ENCODE data around the gene TNN. TPM values are rescaled to one million over a fixed set of nuclear protein-coding genes. Genes with fewer than 3 reads are reported as not detected.

The TNN gene
- total RNA-seq, 4 donors from 2014 or later = 0.16 to 2.2 (median 0.63) TPM

- TF ChIP-seq POLR2A (IDR thresholded peaks at IDR 0.05) (no peak), EP300 (IDR thresholded peaks at IDR 0.05) (no peak), POLR2AphosphoS5 (IDR thresholded peaks at IDR 0.05) (no peak), CTCF (IDR thresholded peaks at IDR 0.05) (no peak)
- no peaks in the 10 kb centered on the region for H3K9me3 ChIP-seq
- H3K4me3 ChIP-seq = no peak overlapping the region
- 96% methylated on average over 14 of the region's 32 CpGs for WGBS
- no peak for DNase-seq (ENCODE audit: low spot score in 2 of 2)
- no peaks in the 10 kb centered on the region for H3K36me3 ChIP-seq
- no peaks in the 10 kb centered on the region for H3K4me1 ChIP-seq
- H3K27me3 ChIP-seq = peaks cover 23% of the 10 kb centered on the region
- H3K27ac ChIP-seq = no peak overlapping the region
Observed at GRCh38 chr1:175045519-175045918, 22.1 kb upstream of the TNN start.

- Histone ChIP-seq H3K9me3 (no peaks in the 10 kb centered on the region), H3K4me1 (no peaks in the 10 kb centered on the region), H3K4me3 (no peak overlapping the region), H3K27me3 (peaks cover 11% of the 10 kb centered on the region), H3K27ac (no peak overlapping the region), H3K36me3 (no peaks in the 10 kb centered on the region)
- TF ChIP-seq POLR2AphosphoS5 (IDR thresholded peaks at IDR 0.05) = no peak
- no peak for TF ChIP-seq EP300 (IDR thresholded peaks at IDR 0.05)
- no peak for TF ChIP-seq POLR2A (IDR thresholded peaks at IDR 0.05)
- no peak for TF ChIP-seq CTCF (IDR thresholded peaks at IDR 0.05)
- DNase-seq (ENCODE audit: low spot score in 2 of 2) = no peak
- 90% methylated on average over 2 of the region's 2 CpGs for WGBS
Observed at GRCh38 chr1:175050992-175051391, 16.6 kb upstream of the TNN start.

GRCh38 chr1:175054736-175055135 lies 12.9 kb upstream of the TNN start:
- Histone ChIP-seq H3K4me1 (no peaks in the 10 kb centered on the region), H3K36me3 (no peaks in the 10 kb centered on the region), H3K9me3 (no peaks in the 10 kb centered on the region), H3K27ac (no peak overlapping the region), H3K27me3 (peaks cover 4% of the 10 kb centered on the region), H3K4me3 (no peak overlapping the region)
- WGBS = 65% methylated on average over 3 of the region's 3 CpGs
- TF ChIP-seq CTCF (IDR thresholded peaks at IDR 0.05) (no peak), POLR2A (IDR thresholded peaks at IDR 0.05) (no peak), POLR2AphosphoS5 (IDR thresholded peaks at IDR 0.05) (no peak), EP300 (IDR thresholded peaks at IDR 0.05) (no peak)
- DNase-seq (ENCODE audit: low spot score in 2 of 2) = no peak

- H3K36me3 ChIP-seq = no peaks in the 10 kb centered on the region
- H3K27ac ChIP-seq = no peak overlapping the region
- H3K4me3 ChIP-seq = no peak overlapping the region
- no peaks in the 10 kb centered on the region for H3K9me3 ChIP-seq
- no peak for DNase-seq (ENCODE audit: low spot score in 2 of 2)
- no peaks in the 10 kb centered on the region for H3K4me1 ChIP-seq
- no peaks in the 10 kb centered on the region for H3K27me3 ChIP-seq
- no peak for TF ChIP-seq EP300 (IDR thresholded peaks at IDR 0.05)
- no peak for TF ChIP-seq POLR2AphosphoS5 (IDR thresholded peaks at IDR 0.05)
- no peak for TF ChIP-seq CTCF (IDR thresholded peaks at IDR 0.05)
- TF ChIP-seq POLR2A (IDR thresholded peaks at IDR 0.05) = no peak
- WGBS = 45% methylated on average over 1 of the region's 1 CpG
Observed at GRCh38 chr1:175062339-175062738, 5.3 kb upstream of the TNN start.

- no peaks in the 10 kb centered on the region for H3K4me1 ChIP-seq
Observed at GRCh38 chr1:175062858-175063257, 4.8 kb upstream of the TNN start.

More at GRCh38 chr1:175062858-175063257, 4.8 kb upstream of the TNN start:
- Histone ChIP-seq H3K27ac (no peak overlapping the region), H3K4me3 (no peak overlapping the region), H3K27me3 (peaks cover 3% of the 10 kb centered on the region), H3K36me3 (no peaks in the 10 kb centered on the region), H3K9me3 (no peaks in the 10 kb centered on the region)
- TF ChIP-seq EP300 (IDR thresholded peaks at IDR 0.05) = no peak
- no peak for TF ChIP-seq CTCF (IDR thresholded peaks at IDR 0.05)
- no peak for TF ChIP-seq POLR2A (IDR thresholded peaks at IDR 0.05)
- no peak for TF ChIP-seq POLR2AphosphoS5 (IDR thresholded peaks at IDR 0.05)
- 53% methylated on average over 2 of the region's 2 CpGs for WGBS
- no peak for DNase-seq (ENCODE audit: low spot score in 2 of 2)
